IPS DF 6.9 (cell line): ENCODE data around the gene DNAJC1.

Experiments used
- DNase-seq: peaks from one replicate; pipeline ENCODE4 v3.0.0-alpha.2; 2013; ENCODE audit warnings: low read depth, low spot score
- H3K27ac ChIP-seq: one replicate; pipeline ENCODE4 v1.5.1; 2013; ENCODE audit warnings: low read length, control low read depth
- H3K27me3 ChIP-seq: 2 replicates; pipeline ENCODE4 v1.6.1; 2013; ENCODE audit warnings: mild to moderate bottlenecking, low read length; ENCODE audit not compliant: control insufficient read depth, insufficient read depth
- H3K36me3 ChIP-seq: 2 replicates; pipeline ENCODE4 v1.6.1; 2013; ENCODE audit warnings: low read length; ENCODE audit not compliant: control insufficient read depth, insufficient read depth
- H3K4me1 ChIP-seq: 2 replicates; pipeline ENCODE4 v1.6.1; 2013; ENCODE audit warnings: low read length; ENCODE audit not compliant: control insufficient read depth, insufficient read depth
- H3K4me3 ChIP-seq: 2 replicates; pipeline ENCODE4 v1.5.1; 2013; ENCODE audit warnings: mild to moderate bottlenecking, low read length
- H3K9me3 ChIP-seq: 2 replicates; pipeline ENCODE4 v1.6.1; 2013; ENCODE audit warnings: low read length, inconsistent platforms; ENCODE audit not compliant: control insufficient read depth, insufficient read depth
- WGBS: extraction: QIAGEN DNeasy Blood & Tissue Kit; methylation state at CpG from one replicate; pipeline ENCODE4 v1.1.7; 2013; ENCODE audit warnings: mixed read lengths, missing lambda C conversion rate; ENCODE audit not compliant: insufficient read length, insufficient coverage; 5-methylcytosine and 5-hydroxymethylcytosine counted together

DNAJC1 gene

DNA sequence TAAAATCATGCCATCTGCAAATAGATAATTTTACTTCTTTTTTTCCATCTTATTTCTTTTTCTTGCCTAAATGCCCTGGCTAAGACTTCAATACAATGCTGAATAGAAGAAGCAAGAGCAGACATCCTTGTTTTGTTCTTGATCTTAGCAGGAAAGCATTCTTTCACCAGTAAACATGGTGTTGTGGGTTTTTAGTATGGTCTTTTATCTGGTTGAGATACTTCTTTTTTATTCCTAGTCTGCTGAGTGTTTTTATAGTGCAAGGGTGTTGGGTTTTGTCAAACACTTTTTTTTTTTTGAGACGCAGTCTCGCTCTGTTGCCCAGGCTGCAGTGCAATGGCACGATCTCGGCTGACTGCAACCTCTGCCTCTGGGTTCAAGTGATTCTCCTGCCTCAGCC lies 232.3 kb downstream of the DNAJC1 start:
- Histone ChIP-seq H3K4me3 (no peak overlapping the region), H3K27ac (no peak overlapping the region), H3K36me3 (no peaks in the 10 kb centered on the region), H3K9me3 (no peaks in the 10 kb centered on the region), H3K4me1 (no peaks in the 10 kb centered on the region), H3K27me3 (no peaks in the 10 kb centered on the region)
- no CpG with 5 or more reads among the region's 4 CpGs for WGBS
- DNase-seq = no peak

DNA sequence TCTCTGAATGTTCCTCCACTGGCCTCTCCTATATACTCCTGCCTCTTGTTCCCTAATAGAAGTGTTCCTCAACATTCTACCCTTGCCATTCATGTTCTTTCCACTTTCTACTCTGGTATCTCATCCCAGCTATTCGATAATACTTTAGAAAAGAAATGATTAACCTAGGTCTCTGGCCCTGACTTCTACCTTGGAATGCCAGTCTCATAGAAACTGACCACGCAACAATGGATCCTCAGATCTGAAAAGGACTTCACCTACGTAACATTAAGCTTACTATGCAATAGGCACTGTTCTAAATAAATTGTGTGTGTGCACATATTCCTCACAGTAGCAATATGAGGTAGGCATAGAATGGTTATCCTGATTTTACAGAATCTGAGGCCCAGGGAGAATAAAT lies 234.5 kb downstream of the DNAJC1 start:
- no peaks in the 10 kb centered on the region for H3K4me1 ChIP-seq
- no peak for DNase-seq
- H3K27me3 ChIP-seq = no peaks in the 10 kb centered on the region
- no peak overlapping the region for H3K27ac ChIP-seq
- no CpG with 5 or more reads among the region's 3 CpGs for WGBS
- H3K9me3 ChIP-seq = no peaks in the 10 kb centered on the region
- no peak overlapping the region for H3K4me3 ChIP-seq
- H3K36me3 ChIP-seq = no peaks in the 10 kb centered on the region

DNA sequence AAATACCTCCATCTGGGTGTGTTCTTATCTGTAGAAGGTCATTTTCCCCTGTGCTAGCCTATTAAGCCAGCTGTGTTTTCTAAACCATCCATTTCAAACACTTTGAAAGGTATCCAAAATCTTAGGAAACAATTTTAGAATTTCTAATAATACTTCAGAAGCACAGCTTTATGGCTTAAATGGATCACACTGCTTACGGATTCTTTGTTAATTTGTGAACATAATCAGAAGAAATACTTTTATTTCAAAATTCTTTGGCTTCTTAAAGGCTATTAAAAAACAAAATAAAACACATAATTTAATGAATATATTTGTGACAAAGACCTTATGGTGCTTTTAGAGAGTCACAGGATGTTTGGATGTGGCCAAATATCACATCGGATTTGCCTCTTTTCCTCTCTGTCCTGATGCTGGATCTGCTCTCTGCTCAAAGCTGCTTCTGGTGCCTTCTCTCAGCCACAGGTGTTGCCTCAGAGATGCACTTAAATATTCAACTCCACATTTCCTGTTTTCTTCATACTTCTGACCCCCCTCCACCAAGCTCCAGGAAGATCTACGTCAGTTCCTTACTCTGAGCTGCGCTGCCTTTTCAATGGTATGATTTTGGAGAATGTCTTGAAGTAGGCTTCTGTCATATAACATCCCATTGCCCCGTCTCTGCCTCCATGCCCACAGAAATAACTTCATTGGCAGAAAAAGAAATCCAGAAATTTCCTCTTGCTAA lies 238.9 kb downstream of the DNAJC1 start:
- Histone ChIP-seq H3K4me1 (no peaks in the 10 kb centered on the region), H3K9me3 (no peaks in the 10 kb centered on the region), H3K4me3 (no peak overlapping the region), H3K36me3 (no peaks in the 10 kb centered on the region), H3K27me3 (no peaks in the 10 kb centered on the region), H3K27ac (no peak overlapping the region)
- DNase-seq = no peak
- WGBS = no CpG with 5 or more reads among the region's 5 CpGs

DNA sequence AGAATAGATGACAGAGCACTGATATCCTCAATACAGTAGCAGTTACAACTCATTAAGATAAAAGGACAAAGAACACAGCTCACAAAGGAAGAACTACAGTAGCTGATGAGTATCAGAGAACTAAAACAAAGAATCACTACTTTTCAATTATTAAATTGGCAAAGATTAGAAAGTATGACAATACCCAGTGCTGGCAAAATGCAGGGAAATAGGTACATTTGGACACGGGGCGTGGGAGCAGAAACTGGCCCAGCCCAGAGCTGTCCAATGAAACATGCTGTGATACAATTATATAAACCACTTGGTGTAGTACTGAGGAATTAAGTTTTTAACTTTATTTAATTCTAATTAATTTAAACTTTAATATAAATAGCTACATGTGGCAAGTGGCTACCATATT lies 243.2 kb downstream of the DNAJC1 start:
- no peak for DNase-seq
- H3K9me3 ChIP-seq = no peaks in the 10 kb centered on the region
- no CpG with 5 or more reads among the region's 2 CpGs for WGBS
- H3K36me3 ChIP-seq = no peaks in the 10 kb centered on the region
- H3K4me1 ChIP-seq = peaks cover 6% of the 10 kb centered on the region
- no peaks in the 10 kb centered on the region for H3K27me3 ChIP-seq
- no peak overlapping the region for H3K27ac ChIP-seq
- H3K4me3 ChIP-seq = no peak overlapping the region

DNA sequence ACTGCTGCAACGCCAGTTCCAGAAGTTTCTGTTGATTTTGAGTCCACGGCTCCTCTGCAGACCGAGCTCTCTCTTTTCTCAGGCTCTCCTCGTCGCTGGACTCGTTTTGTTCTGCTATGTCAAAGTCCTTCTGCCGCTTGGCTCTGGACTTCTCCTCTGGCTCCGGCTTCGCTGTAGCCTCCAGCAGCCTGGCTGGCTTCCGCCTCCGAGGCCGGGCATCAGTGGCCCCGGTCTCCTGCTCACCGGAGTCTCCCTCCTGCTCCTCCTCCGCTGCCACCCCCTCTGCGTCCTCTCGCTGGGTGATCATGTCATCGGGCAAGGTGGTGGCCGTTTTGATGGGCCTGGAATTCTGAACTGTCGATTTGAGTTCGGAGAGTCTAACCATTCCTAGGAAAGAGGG lies 244.3 kb downstream of the DNAJC1 start:
- no CpG with 5 or more reads among the region's 21 CpGs for WGBS

DNA sequence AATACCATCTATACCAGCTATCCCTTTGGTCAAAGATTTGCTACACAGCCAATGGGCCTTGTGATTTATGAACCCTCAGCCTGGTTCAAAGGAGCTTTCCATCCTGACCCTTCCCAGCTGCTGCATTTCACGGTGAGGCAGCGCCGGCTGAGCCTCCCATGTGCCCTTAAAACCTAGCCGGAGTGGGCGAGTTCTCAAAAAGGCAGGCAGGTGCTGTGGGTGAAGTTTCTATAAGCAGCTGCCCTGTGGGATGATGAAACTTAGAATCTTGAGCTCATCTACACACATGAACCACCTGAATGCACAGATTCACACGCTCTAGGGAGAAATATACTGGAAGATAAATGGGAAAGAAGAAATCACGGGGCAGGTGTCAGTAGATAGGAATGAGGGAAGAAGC lies 244.8 kb downstream of the DNAJC1 start:
- peaks cover 8% of the 10 kb centered on the region for H3K4me1 ChIP-seq
- no peak for DNase-seq
- H3K27me3 ChIP-seq = no peaks in the 10 kb centered on the region
- no peaks in the 10 kb centered on the region for H3K36me3 ChIP-seq
- no CpG with 5 or more reads among the region's 7 CpGs for WGBS
- no peak overlapping the region for H3K4me3 ChIP-seq
- no peaks in the 10 kb centered on the region for H3K9me3 ChIP-seq
- no peak overlapping the region for H3K27ac ChIP-seq

More for the DNA sequence above, 244.3 kb downstream of the DNAJC1 start:
- no peak overlapping the region for H3K27ac ChIP-seq
- no peaks in the 10 kb centered on the region for H3K27me3 ChIP-seq
- H3K36me3 ChIP-seq = no peaks in the 10 kb centered on the region
- H3K9me3 ChIP-seq = no peaks in the 10 kb centered on the region
- no peak overlapping the region for H3K4me3 ChIP-seq
- H3K4me1 ChIP-seq = peaks cover 8% of the 10 kb centered on the region
- DNase-seq = no peak

DNA sequence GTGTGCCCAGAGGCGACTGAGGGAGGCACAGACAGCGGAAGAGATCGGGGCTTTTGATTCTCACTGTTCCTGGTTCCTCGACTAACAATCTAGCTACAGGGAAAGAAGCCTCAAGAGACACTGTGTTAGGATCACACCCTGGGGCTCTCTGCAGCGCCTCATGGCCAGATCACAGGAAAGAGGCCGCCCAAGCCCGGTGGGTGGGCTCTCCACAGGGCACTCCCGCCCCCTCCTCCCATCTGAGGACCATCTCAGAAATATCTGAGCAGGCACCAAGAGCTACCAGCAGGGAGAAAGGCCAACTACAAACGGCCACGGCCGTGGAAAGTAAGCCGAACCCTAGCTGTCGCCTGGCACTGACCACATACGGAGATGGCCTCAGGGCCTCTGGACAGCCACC lies 245.3 kb downstream of the DNAJC1 start:
- H3K4me3 ChIP-seq = no peak overlapping the region
- no peaks in the 10 kb centered on the region for H3K9me3 ChIP-seq
- H3K27ac ChIP-seq = no peak overlapping the region
- no peak for DNase-seq
- peaks cover 8% of the 10 kb centered on the region for H3K4me1 ChIP-seq
- H3K27me3 ChIP-seq = no peaks in the 10 kb centered on the region
- WGBS = no CpG with 5 or more reads among the region's 14 CpGs
- no peaks in the 10 kb centered on the region for H3K36me3 ChIP-seq

DNA sequence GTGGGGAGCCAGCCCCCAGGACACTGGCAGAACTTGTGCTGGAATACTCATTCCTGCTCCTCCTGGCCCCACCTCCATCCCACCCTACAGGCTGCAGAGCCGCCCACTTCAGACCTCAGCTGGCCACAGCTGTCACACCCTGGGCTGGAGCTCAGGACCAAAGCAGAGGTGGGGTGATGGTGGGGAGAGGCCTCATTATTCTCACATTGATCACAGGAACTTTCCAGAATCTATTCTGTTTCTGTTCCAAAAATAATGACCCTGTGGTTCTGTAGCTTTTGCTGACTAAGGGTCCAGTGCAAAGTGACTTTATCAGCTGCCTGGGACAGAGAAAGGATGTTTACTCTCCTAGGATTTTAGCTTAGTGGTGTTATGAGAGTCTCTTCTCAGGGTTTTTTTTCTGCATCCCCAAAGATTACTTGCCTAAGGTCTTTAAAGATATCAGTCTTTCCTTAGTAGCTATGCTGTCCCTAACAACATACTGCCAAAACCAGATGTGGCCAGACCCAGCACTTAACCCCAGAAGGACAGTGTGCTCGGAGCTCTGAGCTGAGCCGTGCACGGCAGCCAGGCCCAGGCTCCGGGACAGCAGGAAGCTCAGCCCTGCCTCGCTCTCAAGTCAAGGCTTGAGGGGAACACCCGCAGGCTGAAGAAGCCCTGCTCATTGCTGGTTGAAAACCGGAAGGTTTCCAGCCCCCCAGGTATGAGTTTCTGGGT lies 246.2 kb downstream of the DNAJC1 start:
- DNase-seq = no peak
- Histone ChIP-seq H3K4me3 (no peak overlapping the region), H3K27ac (no peak overlapping the region), H3K4me1 (peaks cover 12% of the 10 kb centered on the region), H3K9me3 (no peaks in the 10 kb centered on the region), H3K27me3 (no peaks in the 10 kb centered on the region), H3K36me3 (no peaks in the 10 kb centered on the region)
- no CpG with 5 or more reads among the region's 8 CpGs for WGBS

DNA sequence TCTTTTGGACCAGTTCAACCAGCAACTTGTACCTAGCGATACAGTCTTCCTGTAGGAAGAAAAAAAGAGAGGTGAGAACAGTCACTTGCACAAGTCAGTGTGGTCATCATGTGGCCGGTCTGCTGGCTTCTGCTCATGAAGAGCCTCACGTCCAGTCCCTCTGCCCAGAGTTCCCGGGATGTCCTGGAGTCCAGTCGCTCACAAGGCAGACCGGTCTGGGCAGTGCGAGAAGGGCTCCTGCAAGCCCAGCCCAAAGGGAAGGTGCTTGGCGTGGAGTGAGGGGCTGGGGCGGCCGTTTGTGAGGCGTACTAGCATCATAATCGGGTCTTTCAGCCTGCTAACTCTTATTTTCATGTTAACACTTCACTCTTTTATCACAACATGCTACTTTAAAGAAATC lies 246.8 kb downstream of the DNAJC1 start:
- Histone ChIP-seq H3K27ac (no peak overlapping the region), H3K4me3 (no peak overlapping the region), H3K27me3 (no peaks in the 10 kb centered on the region)

DNA sequence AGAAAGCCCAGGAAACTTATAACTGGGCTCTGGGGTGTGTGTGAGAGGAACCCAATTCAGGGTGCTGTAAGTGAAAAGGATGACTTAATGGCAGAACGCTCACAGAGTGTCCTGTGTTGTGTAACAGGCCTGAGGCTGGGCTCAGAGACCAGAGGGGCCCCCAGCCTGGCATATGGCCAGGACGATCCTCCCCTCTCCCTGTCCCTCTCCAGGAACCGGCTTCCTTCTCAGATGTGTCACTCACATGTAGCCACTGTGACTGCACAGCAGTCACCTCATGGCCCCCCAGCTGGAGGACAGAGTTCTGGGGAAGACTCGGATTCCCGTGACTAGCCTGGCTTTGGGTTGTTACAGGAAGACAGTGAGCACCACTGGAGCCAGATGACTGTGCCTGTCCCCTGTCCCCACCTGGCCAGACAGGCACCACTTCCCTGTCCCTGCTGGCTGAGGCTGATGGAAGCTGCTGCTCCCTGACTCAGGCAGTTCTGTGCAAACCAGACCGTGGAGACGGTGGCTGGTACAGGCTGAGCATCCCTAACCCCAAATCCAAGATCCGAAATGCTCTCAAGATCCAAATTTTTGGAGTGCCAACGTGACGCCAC lies 249.0 kb downstream of the DNAJC1 start:
- DNase-seq = no peak
- WGBS = no CpG with 5 or more reads among the region's 10 CpGs
- Histone ChIP-seq H3K4me1 (peaks cover 19% of the 10 kb centered on the region), H3K4me3 (no peak overlapping the region), H3K9me3 (no peaks in the 10 kb centered on the region), H3K27ac (no peak overlapping the region), H3K27me3 (no peaks in the 10 kb centered on the region), H3K36me3 (no peaks in the 10 kb centered on the region)

More for the DNA sequence above, 246.8 kb downstream of the DNAJC1 start:
- Histone ChIP-seq H3K36me3 (no peaks in the 10 kb centered on the region), H3K9me3 (no peaks in the 10 kb centered on the region), H3K4me1 (peaks cover 16% of the 10 kb centered on the region)
- WGBS = no CpG with 5 or more reads among the region's 12 CpGs
- DNase-seq = no peak
